ENCODE results near the gene GMDS.

Gene GMDS

GRCh38 chr6:1612299-1612973 is 633.0 kb downstream of the GMDS start:
- Histone ChIP-seq H3K4me1 (peaks cover 0 to 7% (median 3%) of the 10 kb centered on the region in 4 donors), H3K27me3 (no peaks in the 10 kb centered on the region), H3K9me3 (no peaks in the 10 kb centered on the region), H3K36me3 (peaks cover 24 to 35% (median 29%) of the 10 kb centered on the region in 3 donors), H3K4me3 (peak overlapping the region; percentile 91 to 93), H3K27ac (peak overlapping the region; percentile 91 to 98)
- intact Hi-C loops (cut with DNase I; ENCODE audit: low total_unique reads) = loop anchor here (2.0 kb wide), 1 partner anchor 486 kb away; no protein-coding TSS in a partner anchor
- DNase-seq = no peak
- no peak for TF ChIP-seq CTCF (IDR thresholded peaks at IDR 0.05)

GRCh38 chr6:1611572-1612298 is 633.7 kb downstream of the GMDS start:
- Histone ChIP-seq H3K4me1 (peaks cover 0 to 2% (median 0%) of the 10 kb centered on the region in 4 donors), H3K4me3 (peak overlapping the region; percentile 91 to 93), H3K9me3 (no peaks in the 10 kb centered on the region), H3K36me3 (peaks cover 24 to 35% (median 29%) of the 10 kb centered on the region in 3 donors), H3K27ac (peak overlapping the region; percentile 91 to 98), H3K27me3 (no peaks in the 10 kb centered on the region)
- intact Hi-C loops (cut with DNase I; ENCODE audit: low total_unique reads) = loop anchor here (2.0 kb wide), 1 partner anchor 487 kb away; no protein-coding TSS in a partner anchor
- no peak for DNase-seq
- no peak for TF ChIP-seq CTCF (IDR thresholded peaks at IDR 0.05)

GRCh38 chr6:1611322-1611571 is 634.2 kb downstream of the GMDS start:
- TF ChIP-seq CTCF (IDR thresholded peaks at IDR 0.05) = no peak
- Histone ChIP-seq H3K4me1 (peaks cover 0 to 3% (median 0%) of the 10 kb centered on the region in 4 donors), H3K4me3 (peak overlapping the region; percentile 91 to 93), H3K27me3 (no peaks in the 10 kb centered on the region), H3K36me3 (peaks cover 24 to 35% (median 29%) of the 10 kb centered on the region in 3 donors), H3K9me3 (no peaks in the 10 kb centered on the region), H3K27ac (peak overlapping the region; percentile 91 to 98)
- intact Hi-C loops (cut with DNase I; ENCODE audit: low total_unique reads) = no loop called here
- no peak for DNase-seq

- peak in 1 of 2 donors; percentile 68 for DNase-seq
- H3K27me3 ChIP-seq = no peaks in the 10 kb centered on the region
- peak overlapping the region; percentile 91 to 93 for H3K4me3 ChIP-seq
- H3K36me3 ChIP-seq = peaks cover 24 to 35% (median 29%) of the 10 kb centered on the region in 3 donors
- H3K9me3 ChIP-seq = no peaks in the 10 kb centered on the region
- H3K27ac ChIP-seq = peak overlapping the region; percentile 91 to 98
- intact Hi-C loops (cut with DNase I; ENCODE audit: low total_unique reads) = no loop called here
- TF ChIP-seq CTCF (IDR thresholded peaks at IDR 0.05) = no peak
- peaks cover 0 to 5% (median under 1%) of the 10 kb centered on the region in 4 donors for H3K4me1 ChIP-seq
Observed at GRCh38 chr6:1610497-1611321, 634.7 kb downstream of the GMDS start.

- Histone ChIP-seq H3K36me3 (peaks cover 24 to 32% (median 29%) of the 10 kb centered on the region in 3 donors), H3K27ac (peak within 1 kb of the TSS; percentile 98)
- intact Hi-C loops (cut with DNase I; ENCODE audit: low total_unique reads) = loop anchor here (5.0 to 10.0 kb wide), 3 partner anchors 425 to 1022 kb away; no protein-coding TSS in a partner anchor
Observed at GRCh38 chr6:1609648-1610496, 635.5 kb downstream of the GMDS start, which contains the start of gene FOXC1. Gene FOXC1 (plus strand): TSS chr6:1609915. CDS start chr6:1610446, 531 bp downstream.

More at GRCh38 chr6:1609648-1610496, 635.5 kb downstream of the GMDS start, which contains the start of gene FOXC1:
- H3K27me3 ChIP-seq = no peaks in the 10 kb centered on the region
- H3K4me3 ChIP-seq = peak within 1 kb of the TSS; percentile 91 to 93
- DNase-seq = peak; percentile 93 to 98
- no peaks in the 10 kb centered on the region for H3K9me3 ChIP-seq
- H3K4me1 ChIP-seq = peaks cover 4 to 9% (median 5%) of the 10 kb centered on the region in 4 donors
- TF ChIP-seq CTCF (IDR thresholded peaks at IDR 0.05) = no peak

Measured in tibial artery (tissue), 4 donors.